AG09309 (cell line): ENCODE results near the gene RPP25L.
"Not testable (repeated sequence)": the region's sequence is repeated elsewhere in the genome, so short reads cannot be mapped to it uniquely, and the experiment has no call there.

Experiments
- DNase-seq: peaks from one replicate; pipeline ENCODE4 v3.0.0-alpha.2; 2010; ENCODE audit warnings: low read depth
- H3K4me3 ChIP-seq: 2 replicates; pipeline ENCODE4 v1.5.1; 2011; ENCODE audit warnings: mild to moderate bottlenecking, low read depth, low read length, moderate library complexity; ENCODE audit not compliant: control insufficient read depth
- CTCF ChIP-seq: IDR thresholded peaks from 2 replicates; pipeline ENCODE4 v1.5.1; 2011; ENCODE audit warnings: mild to moderate bottlenecking, low read depth, low read length, inconsistent platforms; ENCODE audit not compliant: insufficient read depth, control insufficient read depth; ENCODE audit errors: missing control alignments

Gene RPP25L

GRCh38 chr9:34647651-34648050 lies 35.8 kb upstream of the RPP25L start:
- TF ChIP-seq CTCF = no peak
- peak overlapping the region; percentile 76 for H3K4me3 ChIP-seq
- no peak for DNase-seq

- TF ChIP-seq CTCF = no peak
- peak overlapping the region; percentile 76 for H3K4me3 ChIP-seq
Measured at GRCh38 chr9:34647084-34647403, 35.1 kb upstream of the RPP25L start.

GRCh38 chr9:34646211-34647083 lies 34.5 kb upstream of the RPP25L start, which contains the start of gene GALT:
Gene GALT, plus strand, starts transcription at chr9:34646675. Its CDS starts 30 bp downstream, at chr9:34646705.
- peak within 1 kb of the TSS; percentile 76 for H3K4me3 ChIP-seq
- TF ChIP-seq CTCF = peak; percentile 58
- DNase-seq = peak; percentile 46

More at GRCh38 chr9:34647084-34647403, 35.1 kb upstream of the RPP25L start:
- no peak for DNase-seq

GRCh38 chr9:34644766-34645314 lies 32.9 kb upstream of the RPP25L start:
- H3K4me3 ChIP-seq = no peak overlapping the region
- no peak for TF ChIP-seq CTCF
- DNase-seq = no peak

GRCh38 chr9:34642679-34643078 lies 30.8 kb upstream of the RPP25L start:
- no peak for DNase-seq
- TF ChIP-seq CTCF = no peak
- no peak overlapping the region for H3K4me3 ChIP-seq

- not testable (repeated sequence) for H3K4me3 ChIP-seq, DNase-seq
Measured at GRCh38 chr9:34639322-34639721, 27.4 kb upstream of the RPP25L start.

GRCh38 chr9:34638138-34638445 lies 26.2 kb upstream of the RPP25L start:
- no peak for TF ChIP-seq CTCF
- H3K4me3 ChIP-seq = peak overlapping the region; percentile 93
- DNase-seq = no peak
